Measurements from ENCODE around the gene ADCY9.

DNA sequence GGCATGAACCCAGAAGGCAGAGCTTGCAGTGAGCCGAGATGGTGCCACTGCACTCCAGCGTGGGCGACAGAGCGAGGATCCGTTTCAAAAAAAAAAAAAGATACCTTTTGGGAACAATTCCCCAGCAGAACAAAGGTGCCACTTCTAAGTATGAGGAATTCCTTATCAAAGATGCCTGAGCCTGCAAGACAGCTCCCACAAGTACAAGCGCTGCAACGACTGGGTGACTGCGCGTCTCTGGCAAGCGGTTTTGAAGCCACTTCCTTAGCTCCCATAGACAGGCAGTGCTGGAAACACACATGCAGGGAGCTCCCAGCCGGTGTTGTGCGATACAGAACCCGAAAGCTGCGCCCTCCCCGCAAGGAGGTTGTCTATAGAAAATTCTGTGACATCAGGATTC is 60.5 kb downstream of the ADCY9 start:
- TF ChIP-seq POLR2AphosphoS5 (IDR thresholded peaks at IDR 0.05; ENCODE audit: low read depth) (no peak), EZH2 (IDR thresholded peaks at IDR 0.05; ENCODE audit: low read depth, unreplicated experiment) (no peak), EZH2phosphoT487 (IDR thresholded peaks at IDR 0.05; ENCODE audit: unreplicated experiment) (no peak), ZNF331 (CRISPR knock-in tag; IDR thresholded peaks at IDR 0.05; ENCODE audit: low read depth) (no peak), JUNB (IDR thresholded peaks at IDR 0.05; ENCODE audit: unreplicated experiment) (no peak), CREB1 (CRISPR knock-in tag; IDR thresholded peaks at IDR 0.05; ENCODE audit: low read depth) (no peak), NANOG (IDR thresholded peaks at IDR 0.05; ENCODE audit: borderline replicate concordance) (no peak), STAT1 (IDR thresholded peaks at IDR 0.05; ENCODE audit: unreplicated experiment) (no peak), ZNF462 (CRISPR knock-in tag; IDR thresholded peaks at IDR 0.05) (no peak)
- TF ChIP-seq, protein P1, sequence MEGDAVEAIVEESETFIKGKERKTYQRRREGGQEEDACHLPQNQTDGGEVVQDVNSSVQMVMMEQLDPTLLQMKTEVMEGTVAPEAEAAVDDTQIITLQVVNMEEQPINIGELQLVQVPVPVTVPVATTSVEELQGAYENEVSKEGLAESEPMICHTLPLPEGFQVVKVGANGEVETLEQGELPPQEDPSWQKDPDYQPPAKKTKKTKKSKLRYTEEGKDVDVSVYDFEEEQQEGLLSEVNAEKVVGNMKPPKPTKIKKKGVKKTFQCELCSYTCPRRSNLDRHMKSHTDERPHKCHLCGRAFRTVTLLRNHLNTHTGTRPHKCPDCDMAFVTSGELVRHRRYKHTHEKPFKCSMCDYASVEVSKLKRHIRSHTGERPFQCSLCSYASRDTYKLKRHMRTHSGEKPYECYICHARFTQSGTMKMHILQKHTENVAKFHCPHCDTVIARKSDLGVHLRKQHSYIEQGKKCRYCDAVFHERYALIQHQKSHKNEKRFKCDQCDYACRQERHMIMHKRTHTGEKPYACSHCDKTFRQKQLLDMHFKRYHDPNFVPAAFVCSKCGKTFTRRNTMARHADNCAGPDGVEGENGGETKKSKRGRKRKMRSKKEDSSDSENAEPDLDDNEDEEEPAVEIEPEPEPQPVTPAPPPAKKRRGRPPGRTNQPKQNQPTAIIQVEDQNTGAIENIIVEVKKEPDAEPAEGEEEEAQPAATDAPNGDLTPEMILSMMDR (conservative IDR thresholded peaks at IDR 0.05; ENCODE audit: low read depth in 2 of 2) = no peak
- TF ChIP-seq, protein P2, sequence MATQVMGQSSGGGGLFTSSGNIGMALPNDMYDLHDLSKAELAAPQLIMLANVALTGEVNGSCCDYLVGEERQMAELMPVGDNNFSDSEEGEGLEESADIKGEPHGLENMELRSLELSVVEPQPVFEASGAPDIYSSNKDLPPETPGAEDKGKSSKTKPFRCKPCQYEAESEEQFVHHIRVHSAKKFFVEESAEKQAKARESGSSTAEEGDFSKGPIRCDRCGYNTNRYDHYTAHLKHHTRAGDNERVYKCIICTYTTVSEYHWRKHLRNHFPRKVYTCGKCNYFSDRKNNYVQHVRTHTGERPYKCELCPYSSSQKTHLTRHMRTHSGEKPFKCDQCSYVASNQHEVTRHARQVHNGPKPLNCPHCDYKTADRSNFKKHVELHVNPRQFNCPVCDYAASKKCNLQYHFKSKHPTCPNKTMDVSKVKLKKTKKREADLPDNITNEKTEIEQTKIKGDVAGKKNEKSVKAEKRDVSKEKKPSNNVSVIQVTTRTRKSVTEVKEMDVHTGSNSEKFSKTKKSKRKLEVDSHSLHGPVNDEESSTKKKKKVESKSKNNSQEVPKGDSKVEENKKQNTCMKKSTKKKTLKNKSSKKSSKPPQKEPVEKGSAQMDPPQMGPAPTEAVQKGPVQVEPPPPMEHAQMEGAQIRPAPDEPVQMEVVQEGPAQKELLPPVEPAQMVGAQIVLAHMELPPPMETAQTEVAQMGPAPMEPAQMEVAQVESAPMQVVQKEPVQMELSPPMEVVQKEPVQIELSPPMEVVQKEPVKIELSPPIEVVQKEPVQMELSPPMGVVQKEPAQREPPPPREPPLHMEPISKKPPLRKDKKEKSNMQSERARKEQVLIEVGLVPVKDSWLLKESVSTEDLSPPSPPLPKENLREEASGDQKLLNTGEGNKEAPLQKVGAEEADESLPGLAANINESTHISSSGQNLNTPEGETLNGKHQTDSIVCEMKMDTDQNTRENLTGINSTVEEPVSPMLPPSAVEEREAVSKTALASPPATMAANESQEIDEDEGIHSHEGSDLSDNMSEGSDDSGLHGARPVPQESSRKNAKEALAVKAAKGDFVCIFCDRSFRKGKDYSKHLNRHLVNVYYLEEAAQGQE (IDR thresholded peaks at IDR 0.05; ENCODE audit: unreplicated experiment) = no peak
- TF ChIP-seq, protein P3, sequence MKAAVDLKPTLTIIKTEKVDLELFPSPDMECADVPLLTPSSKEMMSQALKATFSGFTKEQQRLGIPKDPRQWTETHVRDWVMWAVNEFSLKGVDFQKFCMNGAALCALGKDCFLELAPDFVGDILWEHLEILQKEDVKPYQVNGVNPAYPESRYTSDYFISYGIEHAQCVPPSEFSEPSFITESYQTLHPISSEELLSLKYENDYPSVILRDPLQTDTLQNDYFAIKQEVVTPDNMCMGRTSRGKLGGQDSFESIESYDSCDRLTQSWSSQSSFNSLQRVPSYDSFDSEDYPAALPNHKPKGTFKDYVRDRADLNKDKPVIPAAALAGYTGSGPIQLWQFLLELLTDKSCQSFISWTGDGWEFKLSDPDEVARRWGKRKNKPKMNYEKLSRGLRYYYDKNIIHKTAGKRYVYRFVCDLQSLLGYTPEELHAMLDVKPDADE (IDR thresholded peaks at IDR 0.05) = no peak

Measured in GM23338 (cell line).